Keratinocyte (primary cell): ENCODE measurements around the gene PRR19. TPM values are rescaled to one million over a fixed set of nuclear protein-coding genes. Genes with fewer than 3 reads are reported as not detected.

Source experiments
- DNase-seq: peaks from one replicate; pipeline ENCODE4 v3.0.0-alpha.2; 2011; ENCODE audit warnings: low read depth, missing footprints, low spot score
- FAIRE-seq: peaks from 2 replicates; lab custom pipeline; 2011; peaks lifted over from hg19 to GRCh38; lab: Jason Lieb, UNC
- H2AFZ ChIP-seq: 2 replicates; pipeline ENCODE4 v1.6.0; 2012; ENCODE audit warnings: low read length, control low read depth, inconsistent platforms; ENCODE audit not compliant: control insufficient read depth
- H3K27ac ChIP-seq: 2 replicates; pipeline ENCODE4 v1.5.1; 2011; ENCODE audit warnings: low read length; ENCODE audit not compliant: control insufficient read depth, insufficient read depth
- H3K27me3 ChIP-seq: 3 replicates; pipeline ENCODE4 v1.6.0; 2011; ENCODE audit warnings: low read length; ENCODE audit not compliant: control insufficient read depth, insufficient read depth; ENCODE audit errors: extremely low read depth
- H3K36me3 ChIP-seq, 2 experiments: 2 replicates in 1 of 2; 3 replicates in 1 of 2; pipeline ENCODE4 v1.5.1; 2011; ENCODE audit warnings: low read length in 2 of 2, mild to moderate bottlenecking in 1 of 2; ENCODE audit not compliant: control insufficient read depth in 2 of 2, insufficient read depth in 2 of 2; ENCODE audit errors: extremely low read depth in 1 of 2
- H3K4me1 ChIP-seq: 3 replicates; pipeline ENCODE4 v1.5.1; 2011; ENCODE audit warnings: low read length; ENCODE audit not compliant: control insufficient read depth, insufficient read depth; ENCODE audit errors: extremely low read depth
- H3K4me2 ChIP-seq: 3 replicates; pipeline ENCODE4 v1.6.0; 2011; ENCODE audit warnings: low read depth, low read length; ENCODE audit not compliant: control insufficient read depth, insufficient read depth; ENCODE audit errors: extremely low read depth
- H3K4me3 ChIP-seq, 3 experiments: fragments of 200-600 bp in 1 of 3; sonication (generic) in 1 of 3; 2 replicates in 2 of 3; 3 replicates in 1 of 3; pipeline ENCODE4 v1.5.1; 2011 to 2016; ENCODE audit warnings: low read length in 3 of 3, mild to moderate bottlenecking in 3 of 3, control low read depth in 2 of 3, inconsistent platforms in 1 of 3, low read depth in 1 of 3, mixed read lengths in 1 of 3, mixed run types in 1 of 3, moderate library complexity in 1 of 3; ENCODE audit not compliant: control insufficient read depth in 2 of 3, insufficient read depth in 2 of 3; ENCODE audit errors: extremely low read depth in 1 of 3
- H3K79me2 ChIP-seq: 2 replicates; pipeline ENCODE4 v1.6.0; 2012; ENCODE audit warnings: low read length; ENCODE audit not compliant: control insufficient read depth, insufficient read depth
- H3K9ac ChIP-seq: 3 replicates; pipeline ENCODE4 v1.6.0; 2011; ENCODE audit warnings: low read length; ENCODE audit not compliant: control insufficient read depth, insufficient read depth; ENCODE audit errors: extremely low read depth
- H3K9me1 ChIP-seq: 3 replicates; pipeline ENCODE4 v1.6.0; 2011; ENCODE audit warnings: low read length; ENCODE audit not compliant: control insufficient read depth, insufficient read depth; ENCODE audit errors: extremely low read depth
- H3K9me3 ChIP-seq: 2 replicates; pipeline ENCODE4 v1.5.1; 2012; ENCODE audit warnings: low read depth, low read length; ENCODE audit not compliant: control insufficient read depth
- H4K20me1 ChIP-seq: 3 replicates; pipeline ENCODE4 v1.6.0; 2011; ENCODE audit warnings: low read length; ENCODE audit not compliant: control insufficient read depth, insufficient read depth; ENCODE audit errors: extremely low read depth
- CTCF ChIP-seq, 3 experiments: IDR thresholded peaks in 1 of 3; conservative IDR thresholded peaks in 1 of 3; optimal IDR thresholded peaks in 1 of 3; 2 replicates in 2 of 3; 3 replicates in 1 of 3; pipeline versions ENCODE3 to v1.5.1; 2011; ENCODE audit warnings: low read length in 3 of 3, mild to moderate bottlenecking in 3 of 3, moderate library complexity in 2 of 3, control low read depth in 1 of 3, inconsistent platforms in 1 of 3; ENCODE audit not compliant: insufficient read depth in 2 of 3; ENCODE audit errors: extremely low read depth in 1 of 3
- EZH2 ChIP-seq: IDR thresholded peaks from one replicate; pipeline ENCODE4 v1.6.1; 2012; ENCODE audit warnings: inconsistent platforms, mild to moderate bottlenecking, low read length, moderate library complexity
- dilution Hi-C: fragments of 300-500 bp; cut with MboI; formaldehyde crosslinking; loops from one replicate; pipeline ENCODE4 v1.7.0; 2020; ENCODE audit warnings: low sequenced_read_pairs; ENCODE audit not compliant: extremely low pct_ligation_motif_present
- polyA plus RNA-seq, 5 experiments: library from polyadenylated mRNA; depleted of rRNA in 3 of 5; stranded (reverse) in 3 of 5; stranded (forward) in 1 of 5; unstranded in 1 of 5; fragments of >200 nt; gene quantifications; 1 replicate in 1 of 5; 2 replicates in 3 of 5; 3 replicates in 1 of 5; pipeline versions ENCODE4 v1.2.1 to v1.2.3, GENCODE V29; 2011 to 2012; ENCODE audit warnings: missing spikeins in 2 of 5, low read depth in 1 of 5, low replicate concordance in 1 of 5

The PRR19 gene
- polyA plus RNA-seq, 1 donor (not counting 4 experiments of a cell fraction or from before 2014, with no cell fraction given): 0.25 TPM

GRCh38 chr19:42293540-42293939 lies 8.4 kb upstream of the PRR19 start:
- no peaks in the 10 kb centered on the region for H3K27me3 ChIP-seq
- no peak overlapping the region for H3K4me3 ChIP-seq
- dilution Hi-C loops: no loop called here
- FAIRE-seq: no peak
- no peak overlapping the region for H2AFZ ChIP-seq
- no peaks in the 10 kb centered on the region for H3K9me3 ChIP-seq
- H3K36me3 ChIP-seq: peaks cover 56 to 62% of the 10 kb centered on the region in 2 experiments
- no peak for DNase-seq
- no peaks in the 10 kb centered on the region for H4K20me1 ChIP-seq
- peaks cover 11% of the 10 kb centered on the region for H3K4me1 ChIP-seq
- no peak overlapping the region for H3K9ac ChIP-seq
- no peak overlapping the region for H3K4me2 ChIP-seq
- TF ChIP-seq CTCF (optimal IDR thresholded peaks at IDR 0.05 in 1 of 3, IDR thresholded peaks at IDR 0.05 in 1 of 3, conservative IDR thresholded peaks at IDR 0.05 in 1 of 3; ENCODE audit: extremely low read depth in 1 of 3, insufficient read depth in 2 of 3, low read length in 3 of 3): peak in 1 of 3 experiments; percentile 13
- no peak for TF ChIP-seq EZH2
- H3K79me2 ChIP-seq: no peaks in the 10 kb centered on the region
- no peak overlapping the region for H3K27ac ChIP-seq
- H3K9me1 ChIP-seq: no peaks in the 10 kb centered on the region

GRCh38 chr19:42293948-42294347 lies 8.0 kb upstream of the PRR19 start:
- Histone ChIP-seq H3K9me3 (no peaks in the 10 kb centered on the region), H3K4me1 (peaks cover 11% of the 10 kb centered on the region), H4K20me1 (no peaks in the 10 kb centered on the region), H3K36me3 (peaks cover 52 to 62% of the 10 kb centered on the region in 2 experiments), H3K9me1 (no peaks in the 10 kb centered on the region), H2AFZ (no peak overlapping the region), H3K27ac (no peak overlapping the region), H3K27me3 (no peaks in the 10 kb centered on the region), H3K4me3 (no peak overlapping the region), H3K9ac (no peak overlapping the region), H3K79me2 (no peaks in the 10 kb centered on the region), H3K4me2 (no peak overlapping the region)
- TF ChIP-seq CTCF (optimal IDR thresholded peaks at IDR 0.05 in 1 of 3, IDR thresholded peaks at IDR 0.05 in 1 of 3, conservative IDR thresholded peaks at IDR 0.05 in 1 of 3; ENCODE audit: extremely low read depth in 1 of 3, insufficient read depth in 2 of 3, low read length in 3 of 3) (no peak), EZH2 (no peak)
- DNase-seq: no peak
- FAIRE-seq: no peak
- dilution Hi-C loops: no loop called here
